ENCODE measurements around the gene C10orf95.

C10orf95 gene

DNA sequence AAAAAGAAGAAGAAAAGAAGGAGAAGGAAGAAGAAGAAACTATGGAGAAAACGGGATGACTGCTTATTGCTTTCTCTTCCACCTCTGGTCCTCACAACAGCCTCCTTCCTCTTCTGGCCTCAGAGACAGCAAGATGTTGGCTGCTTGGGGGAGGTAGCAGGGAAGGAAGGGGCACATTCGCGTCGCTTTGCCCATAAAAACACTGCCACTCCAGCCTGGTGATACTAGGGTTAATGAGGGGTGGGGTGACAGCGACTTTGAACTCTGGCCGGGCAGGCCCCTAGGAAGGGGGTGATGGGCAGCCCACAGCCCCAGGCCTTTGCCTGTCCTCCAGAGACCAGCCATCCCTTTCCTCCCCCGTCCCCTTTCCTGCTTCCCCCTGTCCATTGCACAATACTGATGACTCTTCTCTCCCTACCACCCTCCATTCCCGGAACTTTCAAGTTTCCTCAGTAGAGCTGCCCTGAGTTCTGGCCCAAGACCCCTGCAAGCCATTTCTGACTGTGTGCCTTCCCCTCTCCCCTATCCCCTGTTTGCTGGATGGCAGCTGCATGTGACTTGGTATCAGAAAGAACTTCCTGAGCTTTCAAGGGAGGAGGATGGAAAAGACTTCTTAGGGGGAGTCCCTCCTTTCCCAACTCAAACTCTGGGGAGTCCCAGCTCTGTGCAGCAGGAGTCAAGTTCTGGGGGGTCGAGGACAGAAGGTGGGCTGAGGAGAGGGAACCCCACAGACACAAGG, 16.8 kb downstream of the C10orf95 start:
- DNase-seq (ENCODE audit: extremely low read depth, insufficient read length): no peak
- no peak overlapping the region for H3K4me3 ChIP-seq (replicated peaks; ENCODE audit: low read depth, low read length)
- H3K27me3 ChIP-seq (replicated peaks; ENCODE audit: control insufficient read depth, insufficient read depth, low read length): no peaks in the 10 kb centered on the region
- no peaks in the 10 kb centered on the region for H3K36me3 ChIP-seq (ENCODE audit: control insufficient read depth, insufficient read depth, low read length)
- TF ChIP-seq, protein P1, sequence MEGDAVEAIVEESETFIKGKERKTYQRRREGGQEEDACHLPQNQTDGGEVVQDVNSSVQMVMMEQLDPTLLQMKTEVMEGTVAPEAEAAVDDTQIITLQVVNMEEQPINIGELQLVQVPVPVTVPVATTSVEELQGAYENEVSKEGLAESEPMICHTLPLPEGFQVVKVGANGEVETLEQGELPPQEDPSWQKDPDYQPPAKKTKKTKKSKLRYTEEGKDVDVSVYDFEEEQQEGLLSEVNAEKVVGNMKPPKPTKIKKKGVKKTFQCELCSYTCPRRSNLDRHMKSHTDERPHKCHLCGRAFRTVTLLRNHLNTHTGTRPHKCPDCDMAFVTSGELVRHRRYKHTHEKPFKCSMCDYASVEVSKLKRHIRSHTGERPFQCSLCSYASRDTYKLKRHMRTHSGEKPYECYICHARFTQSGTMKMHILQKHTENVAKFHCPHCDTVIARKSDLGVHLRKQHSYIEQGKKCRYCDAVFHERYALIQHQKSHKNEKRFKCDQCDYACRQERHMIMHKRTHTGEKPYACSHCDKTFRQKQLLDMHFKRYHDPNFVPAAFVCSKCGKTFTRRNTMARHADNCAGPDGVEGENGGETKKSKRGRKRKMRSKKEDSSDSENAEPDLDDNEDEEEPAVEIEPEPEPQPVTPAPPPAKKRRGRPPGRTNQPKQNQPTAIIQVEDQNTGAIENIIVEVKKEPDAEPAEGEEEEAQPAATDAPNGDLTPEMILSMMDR (IDR thresholded peaks at IDR 0.05; ENCODE audit: insufficient read depth, low read length, poor library complexity, severe bottlenecking): no peak

DNA sequence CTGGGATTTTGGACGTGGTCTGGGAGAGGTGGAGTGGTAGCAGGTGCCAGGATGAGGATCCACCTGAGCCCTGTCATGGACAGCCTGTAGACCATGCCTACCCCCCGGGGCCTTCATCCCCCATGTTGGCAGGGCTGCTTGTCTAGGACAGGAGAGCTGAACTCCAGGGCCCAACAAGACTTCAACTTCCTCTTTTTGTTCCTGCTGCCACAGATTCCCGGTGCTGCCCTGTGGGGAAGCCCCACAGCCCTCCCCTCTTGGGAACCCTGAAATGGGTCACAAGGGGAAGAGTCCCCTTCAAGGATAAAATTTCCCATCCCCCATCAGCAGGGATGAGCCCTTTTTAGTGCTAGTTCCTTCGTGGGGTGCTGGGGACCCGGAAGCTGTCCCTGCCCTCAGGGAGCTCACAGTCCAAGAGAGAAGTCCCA, 17.7 kb downstream of the C10orf95 start:
- no peak for DNase-seq (ENCODE audit: extremely low read depth, insufficient read length)
- TF ChIP-seq, protein P1 (IDR thresholded peaks at IDR 0.05; ENCODE audit: insufficient read depth, low read length, poor library complexity, severe bottlenecking): no peak
- no peaks in the 10 kb centered on the region for H3K27me3 ChIP-seq (replicated peaks; ENCODE audit: control insufficient read depth, insufficient read depth, low read length)
- H3K4me3 ChIP-seq (replicated peaks; ENCODE audit: low read depth, low read length): no peak overlapping the region
- H3K36me3 ChIP-seq (ENCODE audit: control insufficient read depth, insufficient read depth, low read length): no peaks in the 10 kb centered on the region

GRCh38 chr10:102432162-102432950, 19.0 kb downstream of the C10orf95 start, which contains the start of gene CUEDC2:
TSS of gene CUEDC2 (minus strand) at chr10:102432574. CDS start at chr10:102425188, 7,386 bp downstream.
- Histone ChIP-seq H3K27me3 (replicated peaks; ENCODE audit: control insufficient read depth, insufficient read depth, low read length) (no peaks in the 10 kb centered on the region), H3K4me3 (replicated peaks; ENCODE audit: low read depth, low read length) (peak within 1 kb of the TSS; percentile 93), H3K36me3 (ENCODE audit: control insufficient read depth, insufficient read depth, low read length) (no peaks in the 10 kb centered on the region)
- peak; percentile 95 for DNase-seq (ENCODE audit: extremely low read depth, insufficient read length)
- TF ChIP-seq, protein P1 (IDR thresholded peaks at IDR 0.05; ENCODE audit: insufficient read depth, low read length, poor library complexity, severe bottlenecking): no peak

DNA sequence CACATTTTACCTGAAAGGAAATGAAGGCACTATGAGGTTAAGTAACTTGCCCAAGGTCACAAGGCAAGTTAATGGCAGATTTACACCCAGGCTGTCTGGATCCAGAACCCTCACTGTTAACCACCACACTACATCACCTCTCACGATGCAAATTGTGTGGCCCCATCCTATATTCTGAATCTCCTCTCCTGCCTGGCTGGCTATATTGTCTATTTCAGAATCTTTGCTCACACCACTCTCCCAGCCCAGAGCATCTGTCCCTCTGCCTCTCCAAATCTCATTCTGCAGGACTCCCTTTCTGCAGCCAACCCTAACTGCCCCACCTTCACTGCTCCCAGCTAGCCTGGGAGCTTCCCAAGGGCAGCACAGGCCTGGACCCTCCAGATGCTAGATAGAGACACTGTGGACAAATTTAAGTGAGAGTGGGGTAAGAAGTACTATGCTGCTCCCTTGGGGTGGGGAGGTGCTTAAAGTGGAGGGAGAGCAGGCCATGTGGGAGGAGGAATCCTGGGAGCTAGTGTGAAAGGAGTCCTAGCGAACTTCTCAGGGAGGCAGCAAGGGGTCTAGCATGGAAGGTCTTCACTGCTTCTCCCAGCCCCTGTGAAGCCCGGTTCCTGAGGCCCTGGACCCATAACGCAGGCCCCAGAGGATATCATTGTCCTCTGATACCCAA, 19.8 kb downstream of the C10orf95 start:
- H3K4me3 ChIP-seq (replicated peaks; ENCODE audit: low read depth, low read length): peak overlapping the region; percentile 93
- DNase-seq (ENCODE audit: extremely low read depth, insufficient read length): no peak
- TF ChIP-seq, protein P1 (IDR thresholded peaks at IDR 0.05; ENCODE audit: insufficient read depth, low read length, poor library complexity, severe bottlenecking): no peak
- no peaks in the 10 kb centered on the region for H3K36me3 ChIP-seq (ENCODE audit: control insufficient read depth, insufficient read depth, low read length)
- H3K27me3 ChIP-seq (replicated peaks; ENCODE audit: control insufficient read depth, insufficient read depth, low read length): no peaks in the 10 kb centered on the region

GRCh38 chr10:102429468-102429867, 21.9 kb downstream of the C10orf95 start:
- Histone ChIP-seq H3K4me3 (replicated peaks; ENCODE audit: low read depth, low read length) (no peak overlapping the region), H3K36me3 (ENCODE audit: control insufficient read depth, insufficient read depth, low read length) (peaks cover 3% of the 10 kb centered on the region; the same call in 1 of the 2 replicates), H3K27me3 (replicated peaks; ENCODE audit: control insufficient read depth, insufficient read depth, low read length) (no peaks in the 10 kb centered on the region)
- DNase-seq (ENCODE audit: extremely low read depth, insufficient read length): no peak
- TF ChIP-seq, protein P1 (IDR thresholded peaks at IDR 0.05; ENCODE audit: insufficient read depth, low read length, poor library complexity, severe bottlenecking): no peak

All from GM06990 (cell line).